NT2/D1 (cell line): ENCODE data around the gene LHX3.

ENCODE experiments used
- DNase-seq: peaks from one replicate; pipeline ENCODE4 v3.0.0-alpha.2; 2011; ENCODE audit warnings: low read depth, low spot score
- H3K27me3 ChIP-seq: 2 replicates; pipeline ENCODE4 v1.6.0; 2011; ENCODE audit warnings: mild to moderate bottlenecking; ENCODE audit not compliant: insufficient read length, insufficient read depth
- H3K36me3 ChIP-seq: 2 replicates; pipeline ENCODE4 v1.6.1; 2011; ENCODE audit warnings: mild to moderate bottlenecking, low read length, mixed read lengths; ENCODE audit not compliant: insufficient read depth, insufficient read length
- H3K4me1 ChIP-seq: 2 replicates; pipeline ENCODE4 v1.5.1; 2011; ENCODE audit not compliant: insufficient read depth, insufficient read length
- H3K4me3 ChIP-seq: 2 replicates; pipeline ENCODE4 v1.5.1; 2011; ENCODE audit warnings: low read depth; ENCODE audit not compliant: insufficient read length
- H3K9ac ChIP-seq: 2 replicates; pipeline ENCODE4 v1.6.0; 2011; ENCODE audit warnings: low read depth; ENCODE audit not compliant: insufficient read length
- H3K9me3 ChIP-seq: 2 replicates; pipeline ENCODE4 v1.5.1; 2011; ENCODE audit warnings: mild to moderate bottlenecking, low read length; ENCODE audit not compliant: insufficient read depth
- SUZ12 ChIP-seq: IDR thresholded peaks from 2 replicates; pipeline ENCODE4 v1.6.1; 2011; ENCODE audit not compliant: insufficient read length, insufficient read depth; ENCODE audit errors: extremely low read depth
- YY1 ChIP-seq: IDR thresholded peaks from 2 replicates; pipeline ENCODE4 v1.6.1; 2011; ENCODE audit not compliant: insufficient read length, insufficient read depth
- ZNF274 ChIP-seq: IDR thresholded peaks from 2 replicates; pipeline ENCODE4 v1.6.1; 2011; ENCODE audit warnings: mild to moderate bottlenecking, low read depth, low read length

The LHX3 gene

DNA sequence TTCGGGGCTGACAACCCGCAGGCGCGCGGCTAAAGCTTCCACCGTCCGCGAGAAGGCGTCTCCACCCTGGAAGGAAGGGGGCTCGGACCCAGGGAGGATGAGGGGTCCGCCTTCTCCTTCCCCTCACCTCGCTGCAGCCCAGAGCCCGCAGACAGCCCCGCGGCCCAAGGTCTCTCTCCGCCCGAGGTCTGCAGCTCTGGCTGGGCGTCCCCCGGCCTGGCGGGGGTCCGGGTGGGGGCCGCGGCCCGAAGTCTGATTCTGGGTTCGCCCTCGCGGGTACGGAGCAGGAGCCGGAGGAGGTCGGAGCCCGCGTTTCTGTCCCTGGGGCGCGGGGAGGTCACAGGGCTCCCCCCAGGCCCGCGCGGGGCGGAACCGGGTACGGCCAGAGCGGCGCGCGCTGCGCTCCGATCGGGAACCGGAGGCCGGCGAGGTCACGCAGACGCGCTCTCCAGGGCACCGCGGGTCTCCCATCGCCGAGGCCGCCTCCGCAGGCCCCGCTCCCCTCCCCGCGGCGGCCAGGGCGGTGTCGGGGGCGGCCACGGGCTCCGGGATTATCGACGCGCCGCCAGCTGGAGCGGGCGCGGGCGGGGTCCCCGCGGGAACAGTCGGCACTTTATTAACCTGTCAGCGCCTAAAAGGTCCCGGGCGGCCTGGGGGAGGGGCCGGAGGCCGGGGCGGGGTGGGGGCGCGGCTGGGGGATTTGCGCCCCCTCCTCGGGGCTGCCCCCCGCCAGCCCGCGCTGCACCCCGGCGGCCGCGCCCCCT is 11.6 kb downstream of the LHX3 start:
- TF ChIP-seq YY1 (no peak), SUZ12 (no peak)
- Histone ChIP-seq H3K4me3 (peak overlapping the region; percentile 28), H3K4me1 (peaks cover 30% of the 10 kb centered on the region), H3K9me3 (no peaks in the 10 kb centered on the region), H3K36me3 (no peaks in the 10 kb centered on the region), H3K9ac (peak overlapping the region; percentile 42), H3K27me3 (peaks cover 86% of the 10 kb centered on the region)
- DNase-seq, result no peak

DNA sequence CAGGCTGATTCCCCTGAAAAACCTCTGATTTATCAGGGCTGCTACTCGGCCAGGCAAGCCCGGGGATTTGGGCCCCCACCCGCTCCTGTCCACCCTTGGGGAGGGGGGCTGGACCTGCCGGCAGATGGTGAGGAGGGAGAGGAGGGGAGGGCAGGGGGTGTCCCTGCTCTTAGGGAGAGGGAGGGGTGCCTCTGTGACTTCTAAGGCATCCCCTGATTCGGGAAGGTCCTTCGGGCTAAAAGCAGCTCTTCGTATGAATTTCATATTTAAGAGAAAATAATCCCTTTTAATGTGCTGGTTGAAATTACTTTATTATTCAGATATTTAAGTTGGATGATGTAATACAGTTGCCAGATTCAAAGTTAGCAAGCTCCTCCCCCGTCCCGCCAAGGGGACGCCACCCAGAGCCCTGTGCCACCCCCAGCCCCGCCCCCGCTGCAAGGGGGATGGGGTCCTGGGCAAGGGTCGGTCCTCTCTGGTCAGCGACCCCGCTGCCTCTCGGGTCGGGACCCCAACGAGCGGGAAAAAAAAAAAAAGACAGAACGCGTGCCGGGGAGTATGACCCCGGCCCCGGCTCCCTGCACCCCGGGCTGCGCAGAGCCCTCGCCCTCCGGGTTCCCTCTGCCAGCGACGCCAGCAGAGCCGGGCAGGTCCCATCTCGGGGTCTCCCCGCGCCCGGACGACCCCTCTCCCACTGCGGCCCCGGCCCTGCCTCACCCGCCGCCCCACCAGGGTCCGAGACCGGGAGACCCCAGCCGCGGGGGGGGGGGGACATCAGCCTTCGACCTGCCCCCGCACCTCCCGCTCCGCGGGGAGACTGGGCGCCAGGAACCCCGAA is 12.4 kb downstream of the LHX3 start:
- Histone ChIP-seq H3K4me3 (peak overlapping the region; percentile 28), H3K27me3 (peaks cover 78% of the 10 kb centered on the region), H3K9ac (peak overlapping the region; percentile 42), H3K4me1 (peaks cover 30% of the 10 kb centered on the region), H3K9me3 (no peaks in the 10 kb centered on the region), H3K36me3 (no peaks in the 10 kb centered on the region)
- DNase-seq, result no peak
- TF ChIP-seq YY1 (no peak), ZNF274 (no peak), SUZ12 (no peak)

DNA sequence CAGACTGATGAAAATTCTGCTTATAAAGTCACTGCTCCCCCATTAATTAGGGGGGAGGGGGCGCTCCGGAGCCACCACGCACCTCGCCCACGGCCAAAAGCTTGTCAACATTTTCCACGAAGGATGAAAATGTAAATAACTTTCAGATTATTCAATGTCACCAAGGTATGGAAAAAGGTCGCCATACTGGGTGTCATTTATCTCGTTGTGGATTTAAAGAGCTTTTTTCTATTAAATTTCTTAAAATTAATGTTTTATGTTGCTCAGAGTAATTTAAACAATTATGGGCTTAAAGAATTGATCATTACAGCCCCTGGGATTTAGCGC is 13.0 kb downstream of the LHX3 start:
- TF ChIP-seq ZNF274 (no peak), SUZ12 (no peak), YY1 (no peak)
- H3K4me3 ChIP-seq, result no peak overlapping the region
- peaks cover 29% of the 10 kb centered on the region for H3K4me1 ChIP-seq
- H3K36me3 ChIP-seq, result no peaks in the 10 kb centered on the region
- H3K9me3 ChIP-seq, result no peaks in the 10 kb centered on the region
- H3K9ac ChIP-seq, result no peak overlapping the region
- no peak for DNase-seq
- H3K27me3 ChIP-seq, result peaks cover 72% of the 10 kb centered on the region

DNA sequence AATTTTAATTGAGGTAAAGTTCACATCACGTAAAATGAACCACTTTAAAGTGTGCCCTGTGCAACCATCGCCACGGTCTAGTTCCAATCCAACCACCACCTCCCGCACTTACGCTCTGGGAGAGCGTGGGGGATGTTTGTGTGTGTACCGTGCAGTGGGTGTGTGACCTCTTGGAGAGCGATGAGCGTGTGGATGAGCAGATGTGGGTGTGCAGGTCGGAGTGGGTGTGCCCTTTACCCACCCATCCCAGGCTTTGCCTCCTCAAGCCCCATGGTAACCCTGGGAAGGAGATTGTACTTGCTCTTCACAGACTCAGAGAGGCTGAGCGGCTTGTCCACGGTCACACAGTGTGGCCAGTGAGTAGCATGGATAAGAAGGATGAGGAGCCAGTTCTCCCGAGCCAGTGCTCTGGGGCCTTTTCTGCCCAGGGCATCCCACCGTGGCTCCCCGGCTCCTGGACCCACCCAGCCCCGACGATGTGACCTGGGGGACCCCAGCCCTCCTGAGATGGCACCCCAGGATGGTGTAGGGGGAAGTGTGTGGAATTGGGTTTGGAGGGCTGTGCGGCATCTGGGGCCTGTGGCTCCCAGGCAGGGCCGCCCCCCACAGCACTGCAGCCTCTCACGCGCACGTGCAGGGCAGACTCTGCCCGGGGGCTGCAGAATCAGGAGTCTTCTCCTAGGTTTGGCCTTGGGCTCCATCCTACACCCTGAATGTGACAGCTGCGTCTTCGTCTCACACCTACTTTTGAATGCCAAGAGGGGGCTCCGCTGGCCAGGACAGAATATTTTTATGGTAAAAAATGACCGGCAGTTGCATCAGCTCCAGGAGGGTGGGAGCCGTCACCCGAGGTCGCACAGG is 13.6 kb downstream of the LHX3 start:
- peak overlapping the region; percentile 26 for H3K9ac ChIP-seq
- no peaks in the 10 kb centered on the region for H3K36me3 ChIP-seq
- H3K9me3 ChIP-seq, result no peaks in the 10 kb centered on the region
- H3K4me3 ChIP-seq, result no peak overlapping the region
- H3K27me3 ChIP-seq, result peaks cover 66% of the 10 kb centered on the region
- no peak for TF ChIP-seq SUZ12
- TF ChIP-seq ZNF274, result no peak
- no peak for TF ChIP-seq YY1
- H3K4me1 ChIP-seq, result peaks cover 26% of the 10 kb centered on the region
- no peak for DNase-seq

DNA sequence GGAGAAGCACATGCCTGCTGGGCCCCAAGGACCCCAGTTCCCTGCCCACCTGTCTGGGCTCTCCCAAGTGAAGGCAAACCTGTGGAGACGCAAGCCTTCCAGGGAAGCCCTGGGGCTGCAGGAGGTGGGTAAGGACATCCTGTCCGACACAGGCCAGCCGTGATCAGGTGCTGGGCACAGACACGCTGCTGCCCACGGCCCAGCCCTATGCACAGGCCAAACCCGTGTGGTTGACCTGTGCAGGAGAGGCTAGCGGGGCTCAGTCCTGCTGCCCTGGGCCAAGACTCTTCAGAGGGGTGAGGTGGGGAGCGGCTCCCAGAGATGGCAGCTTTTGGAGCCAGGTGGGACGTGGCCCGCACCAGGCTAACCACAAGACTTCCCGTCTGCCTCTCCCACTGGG is 14.3 kb downstream of the LHX3 start:
- Histone ChIP-seq H3K9me3 (no peaks in the 10 kb centered on the region), H3K27me3 (peaks cover 59% of the 10 kb centered on the region), H3K4me3 (no peak overlapping the region), H3K9ac (no peak overlapping the region), H3K36me3 (no peaks in the 10 kb centered on the region), H3K4me1 (peaks cover 25% of the 10 kb centered on the region)
- no peak for TF ChIP-seq SUZ12
- TF ChIP-seq ZNF274, result no peak
- TF ChIP-seq YY1, result no peak
- DNase-seq, result no peak

DNA sequence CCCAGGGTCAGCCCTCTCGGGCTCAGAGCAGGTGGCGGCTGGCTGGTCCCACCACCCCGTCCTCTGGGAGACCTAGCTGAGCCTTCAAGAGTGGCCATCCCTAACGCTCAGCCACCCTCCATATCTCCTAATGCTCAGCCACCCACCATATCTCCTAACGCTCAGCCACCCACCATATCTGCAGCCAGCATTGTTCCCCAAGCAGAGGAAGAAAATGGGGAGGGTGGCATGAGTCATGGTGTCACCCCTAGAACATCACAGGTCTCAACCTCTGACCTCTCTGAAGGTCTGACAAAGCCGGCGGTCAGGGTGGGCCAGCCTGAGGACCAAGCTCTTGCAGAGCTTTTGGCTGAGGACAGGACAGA is 14.7 kb downstream of the LHX3 start:
- Histone ChIP-seq H3K9me3 (no peaks in the 10 kb centered on the region), H3K4me3 (no peak overlapping the region), H3K27me3 (peaks cover 55% of the 10 kb centered on the region), H3K9ac (no peak overlapping the region), H3K4me1 (peaks cover 26% of the 10 kb centered on the region), H3K36me3 (no peaks in the 10 kb centered on the region)
- no peak for DNase-seq
- TF ChIP-seq YY1 (no peak), SUZ12 (no peak), ZNF274 (no peak)
